ENCODE data around the gene TTC3. TPM values are rescaled to one million over a fixed set of nuclear protein-coding genes. Genes with fewer than 3 reads are reported as not detected.
"Not testable (repeated sequence)": the region's sequence is repeated elsewhere in the genome, so short reads cannot be mapped to it uniquely, and the experiment has no call there.

TTC3 gene, protein sequence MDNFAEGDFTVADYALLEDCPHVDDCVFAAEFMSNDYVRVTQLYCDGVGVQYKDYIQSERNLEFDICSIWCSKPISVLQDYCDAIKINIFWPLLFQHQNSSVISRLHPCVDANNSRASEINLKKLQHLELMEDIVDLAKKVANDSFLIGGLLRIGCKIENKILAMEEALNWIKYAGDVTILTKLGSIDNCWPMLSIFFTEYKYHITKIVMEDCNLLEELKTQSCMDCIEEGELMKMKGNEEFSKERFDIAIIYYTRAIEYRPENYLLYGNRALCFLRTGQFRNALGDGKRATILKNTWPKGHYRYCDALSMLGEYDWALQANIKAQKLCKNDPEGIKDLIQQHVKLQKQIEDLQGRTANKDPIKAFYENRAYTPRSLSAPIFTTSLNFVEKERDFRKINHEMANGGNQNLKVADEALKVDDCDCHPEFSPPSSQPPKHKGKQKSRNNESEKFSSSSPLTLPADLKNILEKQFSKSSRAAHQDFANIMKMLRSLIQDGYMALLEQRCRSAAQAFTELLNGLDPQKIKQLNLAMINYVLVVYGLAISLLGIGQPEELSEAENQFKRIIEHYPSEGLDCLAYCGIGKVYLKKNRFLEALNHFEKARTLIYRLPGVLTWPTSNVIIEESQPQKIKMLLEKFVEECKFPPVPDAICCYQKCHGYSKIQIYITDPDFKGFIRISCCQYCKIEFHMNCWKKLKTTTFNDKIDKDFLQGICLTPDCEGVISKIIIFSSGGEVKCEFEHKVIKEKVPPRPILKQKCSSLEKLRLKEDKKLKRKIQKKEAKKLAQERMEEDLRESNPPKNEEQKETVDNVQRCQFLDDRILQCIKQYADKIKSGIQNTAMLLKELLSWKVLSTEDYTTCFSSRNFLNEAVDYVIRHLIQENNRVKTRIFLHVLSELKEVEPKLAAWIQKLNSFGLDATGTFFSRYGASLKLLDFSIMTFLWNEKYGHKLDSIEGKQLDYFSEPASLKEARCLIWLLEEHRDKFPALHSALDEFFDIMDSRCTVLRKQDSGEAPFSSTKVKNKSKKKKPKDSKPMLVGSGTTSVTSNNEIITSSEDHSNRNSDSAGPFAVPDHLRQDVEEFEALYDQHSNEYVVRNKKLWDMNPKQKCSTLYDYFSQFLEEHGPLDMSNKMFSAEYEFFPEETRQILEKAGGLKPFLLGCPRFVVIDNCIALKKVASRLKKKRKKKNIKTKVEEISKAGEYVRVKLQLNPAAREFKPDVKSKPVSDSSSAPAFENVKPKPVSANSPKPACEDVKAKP (N-terminal part only)
- polyA plus RNA-seq (2012; ENCODE audit: missing spikeins): 61.4 TPM

DNA sequence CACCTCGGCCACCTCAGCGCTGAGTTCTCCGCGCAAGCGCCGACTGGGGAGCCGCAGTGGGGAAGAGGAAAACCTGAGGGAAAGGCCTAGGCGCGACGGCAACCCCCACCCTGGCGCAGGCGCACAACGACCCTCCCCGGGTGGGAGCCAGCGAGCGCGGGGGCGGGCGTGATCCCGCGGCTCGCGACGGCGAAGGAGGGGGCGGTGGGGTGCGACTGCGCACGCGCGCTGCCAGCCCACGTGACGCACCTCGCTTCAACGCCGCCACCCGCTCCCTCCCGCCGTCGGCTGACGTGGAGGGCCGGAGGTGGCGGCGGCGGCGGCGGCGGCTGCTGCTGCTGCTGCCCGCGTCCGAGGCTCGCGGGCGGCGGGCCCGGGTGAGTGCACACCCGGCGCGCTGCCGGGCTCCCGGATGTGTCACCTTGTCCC, at the start of gene TTC3, which contains the start of gene PIGP:
Gene TTC3, plus strand, starts transcription at position 267 of the 429 bp plus-strand sequence. CDS start 14,004 bp downstream, outside the sequence.
Gene PIGP, minus strand, starts transcription at position 84 of the 429 bp plus-strand sequence. CDS start 556 bp downstream, outside the sequence.
- DNase-seq (ENCODE audit: insufficient read length): peak; percentile 86
- peak; percentile 90 for FAIRE-seq

DNA sequence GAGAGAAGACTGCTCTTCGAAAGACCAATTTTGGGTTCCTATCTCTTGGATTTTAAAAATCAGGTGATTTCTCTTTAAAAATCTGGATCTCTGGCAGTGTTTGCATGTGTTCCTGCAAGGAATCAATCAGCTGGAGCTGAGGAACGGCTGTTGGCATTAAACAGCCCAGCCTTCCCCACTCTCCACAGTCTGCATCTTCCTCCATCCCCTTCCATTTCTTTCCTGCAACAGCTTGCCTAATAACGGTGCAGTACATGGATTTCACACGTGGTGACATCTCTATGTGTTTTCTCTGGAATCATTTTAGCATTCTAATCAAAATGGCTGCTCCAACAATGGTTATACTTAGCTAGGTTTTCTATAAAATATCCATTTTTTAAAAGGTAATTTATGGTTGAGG, 46.6 kb upstream of the TTC3 start:
- TF ChIP-seq TAF1 (IDR thresholded peaks at IDR 0.05; ENCODE audit: borderline replicate concordance, low read depth, low read length): no peak
- no peak for TF ChIP-seq POLR2AphosphoS5 (IDR thresholded peaks at IDR 0.05; ENCODE audit: low read depth, low read length)
- no peak for TF ChIP-seq POLR2A (IDR thresholded peaks at IDR 0.05; ENCODE audit: low read depth, low read length)
- DNase-seq (ENCODE audit: insufficient read length) (no peak), FAIRE-seq (no peak)

More for the DNA sequence above, at the start of gene TTC3, which contains the start of gene PIGP:
- TF ChIP-seq TAF1 (IDR thresholded peaks at IDR 0.05; ENCODE audit: borderline replicate concordance, low read depth, low read length): peak; percentile 41; the same call in 1 of the 2 replicates
- peak; percentile 82 for TF ChIP-seq POLR2A (IDR thresholded peaks at IDR 0.05; ENCODE audit: low read depth, low read length)
- TF ChIP-seq POLR2AphosphoS5 (IDR thresholded peaks at IDR 0.05; ENCODE audit: low read depth, low read length): peak; percentile 84; the same call in 1 of the 2 replicates

DNA sequence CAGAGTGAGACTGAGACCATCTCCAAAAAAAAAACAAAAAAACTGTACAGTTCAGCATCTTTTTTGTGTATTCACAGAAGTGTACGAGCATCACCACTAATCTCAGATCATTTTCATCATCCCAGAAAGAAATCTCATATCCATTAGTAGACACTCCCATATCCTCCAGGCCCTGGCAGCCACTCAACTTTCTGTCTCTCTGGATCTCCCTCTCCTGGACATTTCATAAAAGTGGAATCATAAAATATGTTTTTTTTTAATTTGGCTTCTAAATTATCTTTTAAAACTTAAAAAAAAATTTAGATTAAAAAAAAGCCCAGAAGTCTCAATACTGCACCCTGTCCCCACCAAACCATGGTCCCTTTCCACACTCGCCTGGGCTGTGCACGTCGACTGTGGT, 44.5 kb upstream of the TTC3 start:
- no peak for TF ChIP-seq POLR2AphosphoS5 (IDR thresholded peaks at IDR 0.05; ENCODE audit: low read depth, low read length)
- TF ChIP-seq POLR2A (IDR thresholded peaks at IDR 0.05; ENCODE audit: low read depth, low read length): no peak
- TF ChIP-seq TAF1 (IDR thresholded peaks at IDR 0.05; ENCODE audit: borderline replicate concordance, low read depth, low read length): no peak
- DNase-seq (ENCODE audit: insufficient read length) (no peak), FAIRE-seq (no peak)

DNA sequence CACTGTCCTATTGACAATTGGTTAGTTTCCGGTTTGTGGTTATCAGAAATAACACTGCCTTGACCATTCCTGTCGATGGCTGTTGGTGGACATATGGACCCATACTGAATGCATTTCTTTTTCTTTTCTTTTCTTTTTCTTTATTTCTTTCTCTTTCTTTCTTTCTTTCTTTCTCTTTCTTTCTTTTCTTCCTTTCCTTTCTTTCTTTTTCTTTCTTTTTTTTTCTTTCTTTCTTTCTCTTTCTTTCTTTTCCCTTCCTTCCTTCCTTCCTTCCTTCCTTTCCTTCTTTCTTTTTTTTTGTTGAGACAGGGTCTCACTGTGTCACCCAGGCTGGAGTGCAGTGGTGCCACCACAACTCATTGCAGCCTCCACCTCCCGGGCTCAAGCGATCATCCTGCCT, 42.2 kb upstream of the TTC3 start:
- TF ChIP-seq POLR2AphosphoS5 (IDR thresholded peaks at IDR 0.05; ENCODE audit: low read depth, low read length): no peak
- TF ChIP-seq POLR2A (IDR thresholded peaks at IDR 0.05; ENCODE audit: low read depth, low read length): no peak
- TF ChIP-seq TAF1 (IDR thresholded peaks at IDR 0.05; ENCODE audit: borderline replicate concordance, low read depth, low read length): no peak
- FAIRE-seq (no peak), DNase-seq (ENCODE audit: insufficient read length) (no peak)

DNA sequence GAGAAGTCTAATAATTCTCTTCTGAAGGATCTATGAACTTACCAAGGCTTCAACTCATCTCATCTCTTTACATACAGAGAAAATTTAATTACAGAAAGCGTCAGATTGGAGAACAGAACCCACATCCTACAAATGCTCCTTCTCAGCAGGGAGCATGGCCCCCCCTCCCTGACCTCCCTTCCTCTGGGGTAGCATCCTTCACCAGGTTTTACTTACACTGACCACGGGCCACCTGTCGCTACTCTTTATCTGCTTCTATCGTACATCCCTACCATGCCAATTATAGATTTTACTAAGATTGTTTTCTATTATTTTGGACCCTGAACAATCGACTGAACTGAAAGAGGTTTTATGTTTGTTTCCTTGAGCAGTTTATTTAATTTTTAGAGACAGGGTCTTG, 40.8 kb upstream of the TTC3 start:
- FAIRE-seq (no peak), DNase-seq (ENCODE audit: insufficient read length) (no peak)
- TF ChIP-seq POLR2A (IDR thresholded peaks at IDR 0.05; ENCODE audit: low read depth, low read length) (no peak), POLR2AphosphoS5 (IDR thresholded peaks at IDR 0.05; ENCODE audit: low read depth, low read length) (no peak)

DNA sequence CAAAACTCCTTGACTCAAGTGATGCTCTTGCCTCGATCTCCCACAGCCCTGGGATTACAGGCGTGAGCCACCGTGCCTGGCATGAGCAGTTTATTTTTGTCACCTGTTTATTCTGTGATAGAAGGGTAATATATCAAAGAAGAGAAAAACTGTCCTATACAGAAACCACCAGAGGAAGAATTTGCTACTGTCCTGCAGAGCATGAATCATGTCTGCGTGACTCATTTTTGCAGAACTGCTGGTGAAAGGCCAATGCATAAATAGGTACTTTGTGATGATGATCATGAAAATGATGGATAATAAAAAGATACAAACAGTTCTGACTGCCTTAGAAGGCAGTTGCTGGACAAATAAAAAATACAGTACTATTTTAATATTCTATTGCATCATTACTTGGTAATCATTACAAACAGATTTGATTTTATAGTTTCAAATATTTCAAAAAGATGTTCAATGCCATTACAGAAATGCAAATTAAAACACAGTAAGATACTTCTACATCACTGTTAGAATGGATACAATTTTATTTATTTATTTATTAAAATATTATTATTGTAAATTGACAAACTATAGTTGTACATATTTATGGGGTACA, 40.1 kb upstream of the TTC3 start:
- TF ChIP-seq TAF1 (IDR thresholded peaks at IDR 0.05; ENCODE audit: borderline replicate concordance, low read depth, low read length) (no peak), POLR2A (IDR thresholded peaks at IDR 0.05; ENCODE audit: low read depth, low read length) (no peak), POLR2AphosphoS5 (IDR thresholded peaks at IDR 0.05; ENCODE audit: low read depth, low read length) (no peak)
- no peak for DNase-seq (ENCODE audit: insufficient read length)
- no peak for FAIRE-seq

DNA sequence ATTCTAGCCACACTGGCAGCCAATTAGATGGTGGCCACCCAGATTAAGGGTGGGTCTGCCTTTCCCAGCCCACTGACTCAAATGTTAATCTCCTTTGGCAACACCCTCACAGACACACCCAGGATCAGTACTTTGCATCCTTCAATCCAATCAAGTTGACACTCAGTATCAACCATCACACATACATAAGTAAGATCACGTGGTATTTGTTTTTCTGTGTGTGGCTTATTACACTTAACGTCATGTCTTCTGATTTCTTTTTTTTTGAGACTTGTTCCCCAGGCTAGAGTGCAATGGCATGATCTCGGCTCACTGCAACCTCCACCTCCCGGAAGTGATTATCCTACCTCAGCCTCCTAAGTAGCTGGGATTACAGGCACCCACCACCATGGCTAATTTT, 38.7 kb upstream of the TTC3 start:
- FAIRE-seq: not testable (repeated sequence)

DNA sequence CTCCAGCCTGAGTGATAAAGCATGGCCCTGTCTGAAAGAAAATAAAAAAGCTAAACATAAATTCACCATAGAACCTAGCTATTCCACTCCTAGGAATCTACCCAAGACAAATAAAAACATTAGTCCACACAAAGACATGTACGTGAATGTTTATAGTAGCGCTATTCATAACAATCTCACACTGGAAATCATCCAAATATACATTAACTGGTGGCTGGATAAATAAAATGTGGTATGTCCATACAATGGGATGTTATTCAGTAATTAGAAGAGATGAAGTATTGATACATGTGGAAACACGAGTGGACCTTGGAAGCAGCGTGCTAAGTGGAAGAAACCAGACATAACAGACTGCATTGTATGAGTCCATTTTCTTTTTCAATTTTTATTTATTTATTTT, 36.9 kb upstream of the TTC3 start:
- DNase-seq (ENCODE audit: insufficient read length): no peak
- no peak for FAIRE-seq
- TF ChIP-seq POLR2AphosphoS5 (IDR thresholded peaks at IDR 0.05; ENCODE audit: low read depth, low read length): no peak

More for the DNA sequence above, 38.7 kb upstream of the TTC3 start:
- not testable (repeated sequence) for DNase-seq (ENCODE audit: insufficient read length)

DNA sequence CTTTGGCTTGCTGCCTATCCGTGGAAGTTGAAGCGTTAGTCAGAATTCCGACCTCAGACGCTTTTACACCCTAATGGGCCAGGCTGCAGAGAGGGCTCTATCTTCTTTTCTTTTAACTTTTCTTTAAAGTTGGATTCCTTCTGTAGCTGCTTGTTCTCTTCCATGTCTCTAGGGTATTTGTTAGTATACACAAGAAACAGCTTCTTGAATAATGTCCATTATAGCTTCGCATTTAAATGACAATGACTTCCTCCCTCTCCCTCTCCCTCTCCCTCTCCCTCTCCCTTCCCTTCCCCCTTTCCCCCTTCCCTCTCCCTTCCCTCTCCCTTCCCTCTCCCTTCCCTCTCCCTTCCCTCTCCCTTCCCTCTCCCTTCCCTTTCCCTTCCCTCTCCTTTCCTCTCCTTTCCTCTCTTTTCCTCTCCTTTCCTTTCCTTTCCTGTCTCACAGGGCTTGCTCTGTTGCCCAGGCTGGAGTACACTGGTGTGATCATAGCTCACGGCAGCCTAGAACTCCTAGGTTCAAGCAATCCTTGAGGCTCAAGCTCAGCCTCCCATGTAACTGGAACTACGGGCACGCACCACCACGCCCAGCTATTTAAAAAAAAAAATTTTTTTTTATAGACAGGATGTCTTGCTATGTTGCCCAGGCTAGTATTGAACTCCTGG, 33.5 kb upstream of the TTC3 start:
- no peak for DNase-seq (ENCODE audit: insufficient read length)
- FAIRE-seq: no peak
- TF ChIP-seq POLR2AphosphoS5 (IDR thresholded peaks at IDR 0.05; ENCODE audit: low read depth, low read length) (no peak), TAF1 (IDR thresholded peaks at IDR 0.05; ENCODE audit: borderline replicate concordance, low read depth, low read length) (no peak), POLR2A (IDR thresholded peaks at IDR 0.05; ENCODE audit: low read depth, low read length) (no peak)

DNA sequence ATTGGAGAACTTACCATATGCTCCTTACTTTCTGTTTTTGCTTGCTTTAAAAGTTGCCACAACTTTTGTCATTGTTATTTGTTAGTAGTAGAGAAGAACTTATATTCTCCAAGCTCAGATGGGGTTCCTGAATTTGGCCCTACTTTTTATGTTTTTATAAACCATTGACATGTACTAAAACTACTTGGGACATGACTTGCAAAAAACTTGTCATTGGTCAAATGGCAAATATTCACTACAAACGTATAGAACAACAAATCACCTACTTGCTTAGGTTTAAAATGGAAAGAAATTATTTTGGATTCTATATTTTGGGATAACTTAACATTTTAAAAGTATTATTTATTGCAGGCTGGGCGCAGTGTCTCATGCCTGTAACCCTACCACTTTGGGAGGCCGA, 32.8 kb upstream of the TTC3 start:
- DNase-seq (ENCODE audit: insufficient read length) (no peak), FAIRE-seq (no peak)
- TF ChIP-seq POLR2AphosphoS5 (IDR thresholded peaks at IDR 0.05; ENCODE audit: low read depth, low read length): no peak
- no peak for TF ChIP-seq TAF1 (IDR thresholded peaks at IDR 0.05; ENCODE audit: borderline replicate concordance, low read depth, low read length)
- TF ChIP-seq POLR2A (IDR thresholded peaks at IDR 0.05; ENCODE audit: low read depth, low read length): no peak
